ENCODE measurements around the gene RHBG.

- TF ChIP-seq CTCF (conservative IDR thresholded peaks at IDR 0.05 in 1 of 2, IDR thresholded peaks at IDR 0.05 in 1 of 2; ENCODE audit: extremely low read depth in 1 of 2, insufficient read depth in 1 of 2, low read depth in 1 of 2, low read length in 2 of 2) = no peak
- no peak for TF ChIP-seq EZH2 (IDR thresholded peaks at IDR 0.05; ENCODE audit: borderline replicate concordance, low read length)
Observed at GRCh38 chr1:156418416-156419070, 49.5 kb downstream of the RHBG start.
